ENCODE results near the gene RLBP1. TPM values are rescaled to one million over a fixed set of nuclear protein-coding genes. Genes with fewer than 3 reads are reported as not detected.

RLBP1 gene
- total RNA-seq, 4 donors from 2014 or later: not detected

DNA sequence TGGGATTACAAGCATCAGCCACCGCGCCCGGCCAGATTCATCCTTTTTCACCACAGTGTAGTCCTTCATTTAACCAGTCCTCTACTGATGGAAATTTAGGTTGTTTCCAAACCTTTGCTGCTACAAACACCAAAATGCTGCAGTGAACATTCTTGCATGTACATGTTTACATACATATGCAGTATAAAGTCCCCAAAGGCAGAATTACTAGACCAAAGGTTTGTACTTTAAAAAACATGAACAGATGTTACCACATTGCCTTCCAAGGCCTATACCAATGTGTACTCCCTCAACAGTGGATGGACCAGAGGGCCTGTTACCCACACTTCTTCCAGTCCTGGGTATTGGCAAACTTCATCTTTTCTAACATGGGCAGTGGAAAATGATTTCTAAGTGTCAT is 51.0 kb downstream of the RLBP1 start:
- no peak overlapping the region for H3K27ac ChIP-seq
- no peaks in the 10 kb centered on the region for H3K36me3 ChIP-seq
- no peaks in the 10 kb centered on the region for H3K27me3 ChIP-seq
- WGBS, 2 donors: 93 to 94% methylated on average over 3 of the region's 3 CpGs
- DNase-seq: no peak
- no peak overlapping the region for H3K4me3 ChIP-seq (replicated peaks in 1 of 3)
- intact Hi-C loops (cut with DNase I): loop anchor here (5.0 kb wide), 1 partner anchor 33 kb away; no protein-coding TSS in a partner anchor
- H3K4me1 ChIP-seq: peaks cover 28 to 36% of the 10 kb centered on the region in 2 donors
- H3K9me3 ChIP-seq: no peaks in the 10 kb centered on the region
- no peak for TF ChIP-seq POLR2A (IDR thresholded peaks at IDR 0.05)
- TF ChIP-seq, protein P1, sequence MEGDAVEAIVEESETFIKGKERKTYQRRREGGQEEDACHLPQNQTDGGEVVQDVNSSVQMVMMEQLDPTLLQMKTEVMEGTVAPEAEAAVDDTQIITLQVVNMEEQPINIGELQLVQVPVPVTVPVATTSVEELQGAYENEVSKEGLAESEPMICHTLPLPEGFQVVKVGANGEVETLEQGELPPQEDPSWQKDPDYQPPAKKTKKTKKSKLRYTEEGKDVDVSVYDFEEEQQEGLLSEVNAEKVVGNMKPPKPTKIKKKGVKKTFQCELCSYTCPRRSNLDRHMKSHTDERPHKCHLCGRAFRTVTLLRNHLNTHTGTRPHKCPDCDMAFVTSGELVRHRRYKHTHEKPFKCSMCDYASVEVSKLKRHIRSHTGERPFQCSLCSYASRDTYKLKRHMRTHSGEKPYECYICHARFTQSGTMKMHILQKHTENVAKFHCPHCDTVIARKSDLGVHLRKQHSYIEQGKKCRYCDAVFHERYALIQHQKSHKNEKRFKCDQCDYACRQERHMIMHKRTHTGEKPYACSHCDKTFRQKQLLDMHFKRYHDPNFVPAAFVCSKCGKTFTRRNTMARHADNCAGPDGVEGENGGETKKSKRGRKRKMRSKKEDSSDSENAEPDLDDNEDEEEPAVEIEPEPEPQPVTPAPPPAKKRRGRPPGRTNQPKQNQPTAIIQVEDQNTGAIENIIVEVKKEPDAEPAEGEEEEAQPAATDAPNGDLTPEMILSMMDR (IDR thresholded peaks at IDR 0.05): no peak

DNA sequence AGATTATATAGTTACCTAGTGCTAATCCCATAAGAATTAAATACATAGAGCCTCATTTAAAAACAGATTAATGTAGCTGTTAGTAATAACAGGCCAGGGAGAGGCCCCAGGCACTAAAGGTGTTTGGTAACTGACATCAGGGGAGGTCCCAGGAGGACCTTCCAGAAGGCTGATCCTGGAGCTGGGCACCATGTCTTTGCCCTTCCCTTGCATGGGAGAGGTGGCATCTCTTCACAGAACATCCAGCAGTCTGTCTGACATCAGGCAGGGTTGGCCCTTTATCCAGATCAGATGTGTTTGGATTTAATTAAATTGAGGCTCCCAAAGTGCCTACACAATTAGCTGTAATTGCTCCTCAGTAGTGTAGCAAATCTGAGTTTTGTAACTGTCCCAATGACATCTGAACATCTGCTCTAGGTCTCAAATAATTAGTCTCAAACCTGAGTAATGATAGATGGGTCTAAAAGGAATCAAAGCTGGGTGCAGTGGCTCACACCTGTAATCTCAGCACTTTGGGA is 53.0 kb downstream of the RLBP1 start:
- no peaks in the 10 kb centered on the region for H3K36me3 ChIP-seq
- H3K27ac ChIP-seq: peak overlapping the region in 2 of 3 donors; percentile 68 to 78
- no peak for DNase-seq
- no peaks in the 10 kb centered on the region for H3K27me3 ChIP-seq
- H3K4me1 ChIP-seq: peaks cover 37 to 42% of the 10 kb centered on the region in 2 donors
- no peak overlapping the region for H3K4me3 ChIP-seq (replicated peaks in 1 of 3)
- TF ChIP-seq, protein P1 (IDR thresholded peaks at IDR 0.05): no peak
- no peak for TF ChIP-seq POLR2A (IDR thresholded peaks at IDR 0.05)
- intact Hi-C loops (cut with DNase I): no loop called here
- H3K9me3 ChIP-seq: no peaks in the 10 kb centered on the region

DNA sequence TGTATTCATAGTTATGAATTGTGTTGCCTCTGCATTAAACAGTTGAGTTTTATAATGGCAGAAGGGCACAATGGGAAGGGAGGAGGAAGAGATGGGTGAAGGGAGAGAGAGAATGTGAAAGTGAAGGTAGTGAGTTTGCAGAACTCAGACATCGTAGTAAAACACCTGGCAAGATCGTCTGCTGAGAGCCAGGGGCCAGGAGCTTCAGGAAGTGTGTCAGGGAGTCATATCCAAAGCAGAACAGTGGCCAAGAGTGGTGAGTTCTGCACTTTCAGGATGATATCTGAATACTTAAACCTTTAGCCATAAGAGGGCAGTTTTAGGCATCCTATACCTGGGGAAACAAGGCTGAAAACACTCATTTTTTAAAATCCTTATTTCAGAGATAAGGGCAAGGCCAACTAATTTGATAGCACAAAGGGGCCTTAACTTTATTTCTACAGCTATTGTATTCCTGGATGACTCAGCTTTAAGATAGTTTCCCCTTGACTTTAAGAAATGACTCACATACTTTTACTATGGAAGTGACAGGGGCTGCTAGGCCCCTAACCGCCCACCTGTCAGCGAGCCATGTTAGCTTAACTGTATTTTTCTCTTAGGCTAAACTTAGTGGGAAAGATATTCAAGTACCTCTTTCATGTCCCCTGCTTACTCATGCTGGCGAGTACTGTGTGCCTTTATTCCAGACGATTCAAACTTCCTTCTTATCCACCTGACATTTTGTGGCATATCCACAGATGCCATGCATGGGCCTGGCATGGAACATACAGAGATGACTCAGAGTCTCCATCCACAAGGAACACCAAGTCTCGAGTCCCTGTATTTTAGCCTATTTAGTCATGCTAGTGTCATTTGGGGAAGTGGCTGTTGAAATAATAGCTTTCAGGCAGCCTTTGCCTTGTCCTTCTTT is 53.9 kb downstream of the RLBP1 start:
- Histone ChIP-seq H3K9me3 (no peaks in the 10 kb centered on the region), H3K27me3 (no peaks in the 10 kb centered on the region), H3K4me1 (peaks cover 37 to 41% of the 10 kb centered on the region in 2 donors), H3K36me3 (no peaks in the 10 kb centered on the region), H3K27ac (peak overlapping the region in 2 of 3 donors; percentile 68 to 78), H3K4me3 (replicated peaks in 1 of 3) (no peak overlapping the region)
- TF ChIP-seq, protein P1 (IDR thresholded peaks at IDR 0.05): no peak
- no peak for TF ChIP-seq POLR2A (IDR thresholded peaks at IDR 0.05)
- peak; percentile 14 to 17 for DNase-seq
- WGBS, 2 donors: 36 to 59% methylated on average over 7 of the region's 7 CpGs
- intact Hi-C loops (cut with DNase I): no loop called here

DNA sequence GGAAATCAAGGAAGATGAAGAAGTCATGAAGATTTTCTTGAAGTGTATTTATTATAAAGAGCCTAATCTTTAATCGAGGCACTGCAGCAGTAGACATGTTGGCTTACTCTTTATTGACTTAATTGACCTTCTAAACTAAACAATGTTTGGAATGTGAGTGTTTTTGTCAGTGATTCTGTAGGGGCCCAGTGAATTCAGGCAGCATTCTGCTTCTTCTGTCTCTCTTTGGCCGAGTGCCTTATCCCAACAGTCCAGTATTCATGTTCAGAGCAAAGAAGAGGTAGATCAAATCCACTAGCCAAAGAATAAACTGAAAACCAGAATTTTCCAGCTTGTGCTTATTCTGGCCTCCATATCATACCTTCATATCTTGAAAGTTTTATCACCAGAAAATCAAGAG is 55.7 kb downstream of the RLBP1 start:
- H3K27ac ChIP-seq: peak overlapping the region; percentile 10 to 78 (median 49)
- no peaks in the 10 kb centered on the region for H3K9me3 ChIP-seq
- peaks cover 31 to 41% of the 10 kb centered on the region in 2 donors for H3K4me1 ChIP-seq
- intact Hi-C loops (cut with DNase I): no loop called here
- no peaks in the 10 kb centered on the region for H3K27me3 ChIP-seq
- no peak overlapping the region for H3K4me3 ChIP-seq (replicated peaks in 1 of 3)
- 11 to 21% methylated on average over 2 of the region's 2 CpGs for WGBS, 2 donors
- TF ChIP-seq, protein P1 (IDR thresholded peaks at IDR 0.05): no peak
- no peak for TF ChIP-seq POLR2A (IDR thresholded peaks at IDR 0.05)
- no peaks in the 10 kb centered on the region for H3K36me3 ChIP-seq
- peak; percentile 25 to 37 for DNase-seq

DNA sequence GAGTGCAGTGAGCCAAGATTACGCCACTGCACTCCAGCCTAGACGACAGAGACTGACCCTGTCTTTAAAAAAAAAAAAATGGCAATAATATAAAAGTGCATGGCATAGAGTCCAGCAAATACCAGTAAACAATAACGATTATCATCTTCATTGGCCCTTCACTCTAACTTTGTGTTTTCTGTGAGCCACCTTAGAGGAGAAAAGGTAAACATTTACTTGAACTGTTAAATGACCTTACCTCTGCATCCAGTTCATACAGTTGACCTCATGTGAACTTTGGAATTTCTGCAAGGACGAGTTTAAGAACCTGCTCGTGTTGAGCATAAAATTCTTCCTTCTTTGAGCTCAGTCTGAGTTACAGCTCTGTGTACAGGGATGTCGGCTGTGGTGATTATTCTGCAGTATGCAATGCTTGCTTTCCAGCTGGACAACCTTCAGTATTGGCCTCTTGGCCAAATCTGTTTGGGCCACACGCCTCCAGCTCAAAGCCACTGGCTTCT is 56.6 kb downstream of the RLBP1 start:
- no peaks in the 10 kb centered on the region for H3K9me3 ChIP-seq
- no peak for TF ChIP-seq POLR2A (IDR thresholded peaks at IDR 0.05)
- TF ChIP-seq, protein P1 (IDR thresholded peaks at IDR 0.05): no peak
- WGBS, 2 donors: 37 to 43% methylated on average over 7 of the region's 7 CpGs
- peak in 1 of 2 donors; percentile 13 for DNase-seq
- no peak overlapping the region for H3K4me3 ChIP-seq (replicated peaks in 1 of 3)
- H3K27me3 ChIP-seq: no peaks in the 10 kb centered on the region
- H3K4me1 ChIP-seq: peaks cover 31 to 41% of the 10 kb centered on the region in 2 donors
- intact Hi-C loops (cut with DNase I): no loop called here
- no peaks in the 10 kb centered on the region for H3K36me3 ChIP-seq
- H3K27ac ChIP-seq: peak overlapping the region; percentile 10 to 78 (median 49)

Measured in thyroid gland (tissue), 4 donors.